PC-9 (cell line): ENCODE measurements around the gene FNDC3B.

ENCODE experiments used
- CTCF ChIP-seq: fragments of 200-600 bp; sonication (generic); conservative IDR thresholded peaks from 2 replicates; pipeline ENCODE4 v1.6.1; 2017; ENCODE audit warnings: mixed run types, antibody characterized with exemption, mild to moderate bottlenecking, moderate library complexity
- EZH2 ChIP-seq: fragments of 200-600 bp; sonication (generic); IDR thresholded peaks from 2 replicates; pipeline ENCODE4 v1.8.0; 2017; ENCODE audit warnings: antibody characterized with exemption, low read depth

- no peak for TF ChIP-seq CTCF
- TF ChIP-seq EZH2: no peak
Measured at GRCh38 chr3:172078244-172078643, 38.9 kb downstream of the FNDC3B start.
